HepG2 (cell line): ENCODE data around the gene PFKFB2. TPM values are rescaled to one million over a fixed set of nuclear protein-coding genes. Genes with fewer than 3 reads are reported as not detected.

Experiments used
- CHCHD3 ChIP-seq: sonication (generic); formaldehyde crosslinking; IDR thresholded peaks from 2 replicates; pipeline ENCODE4 v1.8.0; 2022; ENCODE audit warnings: mild to moderate bottlenecking, missing genetic modification reagents, moderate library complexity
- DBP ChIP-seq: sonication (generic); formaldehyde crosslinking; IDR thresholded peaks from 2 replicates; pipeline ENCODE4 v1.4.0; 2020; ENCODE audit warnings: missing genetic modification reagents; ENCODE audit errors: not compliant biosample characterization
- GATA4 ChIP-seq: sonication (generic); IDR thresholded peaks from 2 replicates; pipeline ENCODE4 v1.6.1; 2016; ENCODE audit warnings: antibody characterized with exemption, low read depth, borderline replicate concordance
- GMEB1 ChIP-seq: sonication (generic); formaldehyde crosslinking; IDR thresholded peaks from 2 replicates; pipeline ENCODE4 v1.5.1; 2020; ENCODE audit warnings: missing genetic modification reagents, mild to moderate bottlenecking, borderline replicate concordance
- HDAC1 ChIP-seq: sonication (generic); formaldehyde crosslinking; IDR thresholded peaks from 2 replicates; pipeline ENCODE4 v1.5.1; 2020; ENCODE audit warnings: mild to moderate bottlenecking, missing genetic modification reagents
- HNRNPL ChIP-seq: fragments of 200-400 bp; formaldehyde crosslinking; IDR thresholded peaks from 2 replicates; pipeline ENCODE4 v1.6.1; 2017; ENCODE audit warnings: mild to moderate bottlenecking, low read depth, low read length
- KDM2A ChIP-seq: sonication (generic); formaldehyde crosslinking; IDR thresholded peaks from 2 replicates; pipeline ENCODE4 v1.4.0; 2020; ENCODE audit warnings: low read depth, missing genetic modification reagents, borderline replicate concordance
- KDM4B ChIP-seq: sonication (generic); formaldehyde crosslinking; IDR thresholded peaks from 2 replicates; pipeline ENCODE4 v1.4.0; 2020; ENCODE audit warnings: missing genetic modification reagents
- KDM6A ChIP-seq: IDR thresholded peaks from 2 replicates; pipeline ENCODE4 v1.6.1; 2016; ENCODE audit warnings: low read depth
- MAFG ChIP-seq: sonication (generic); formaldehyde crosslinking; IDR thresholded peaks from 2 replicates; pipeline ENCODE4 v1.5.1; 2020; ENCODE audit warnings: mild to moderate bottlenecking, missing genetic modification reagents
- MAZ ChIP-seq, 2 experiments: sonication (generic) in 1 of 2; formaldehyde crosslinking in 1 of 2; IDR thresholded peaks; 2 replicates each; pipeline versions ENCODE4 v1.5.0 to v1.6.1; 2012 to 2020; ENCODE audit warnings: low read depth in 2 of 2, mild to moderate bottlenecking in 2 of 2, borderline replicate concordance in 1 of 2, improper control_type of control experiment in 1 of 2, low read length in 1 of 2, missing genetic modification reagents in 1 of 2, moderate library complexity in 1 of 2
- MED13 ChIP-seq: sonication (generic); formaldehyde crosslinking; IDR thresholded peaks from 2 replicates; pipeline ENCODE4 v1.5.0; 2020; ENCODE audit warnings: missing genetic modification reagents
- NFYB ChIP-seq: sonication (generic); formaldehyde crosslinking; IDR thresholded peaks from 2 replicates; pipeline ENCODE4 v1.4.0; 2020; ENCODE audit warnings: missing genetic modification reagents
- NRL ChIP-seq: sonication (generic); formaldehyde crosslinking; IDR thresholded peaks from 2 replicates; pipeline ENCODE4 v1.5.0; 2020; ENCODE audit warnings: missing genetic modification reagents, mild to moderate bottlenecking, moderate library complexity, borderline replicate concordance
- RBM22 ChIP-seq: fragments of 200-400 bp; formaldehyde crosslinking; optimal IDR thresholded peaks from 2 replicates; pipeline ENCODE3; 2017; ENCODE audit warnings: mild to moderate bottlenecking, low read length, moderate library complexity
- RFX3 ChIP-seq: IDR thresholded peaks from 2 replicates; pipeline ENCODE4 v1.6.1; 2016; ENCODE audit warnings: missing biosample characterization, missing genetic modification reagents
- SALL2 ChIP-seq: sonication (generic); formaldehyde crosslinking; IDR thresholded peaks from 2 replicates; pipeline ENCODE4 v1.8.1; 2023; ENCODE audit warnings: mild to moderate bottlenecking, missing genetic modification reagents, inconsistent platforms
- STAG1 ChIP-seq: sonication (generic); formaldehyde crosslinking; IDR thresholded peaks from 2 replicates; pipeline ENCODE4 v1.4.0; 2020; ENCODE audit warnings: missing genetic modification reagents
- THAP9 ChIP-seq: sonication (generic); formaldehyde crosslinking; IDR thresholded peaks from 2 replicates; pipeline ENCODE4; 2020; ENCODE audit warnings: missing genetic modification reagents, mild to moderate bottlenecking, borderline replicate concordance
- YY1 ChIP-seq: IDR thresholded peaks from 2 replicates; pipeline ENCODE4 v1.6.1; 2011; ENCODE audit warnings: low read length, low read depth, moderate library complexity, mild to moderate bottlenecking; ENCODE audit not compliant: insufficient read depth, insufficient replicate concordance
- ZEB1 ChIP-seq: IDR thresholded peaks from 2 replicates; pipeline ENCODE4 v1.6.1; 2012; ENCODE audit warnings: mild to moderate bottlenecking, low read depth, inconsistent platforms; ENCODE audit not compliant: insufficient replicate concordance
- ZNF3 ChIP-seq: IDR thresholded peaks from 2 replicates; pipeline ENCODE4 v1.7.0; 2017; ENCODE audit warnings: inconsistent platforms
- ZNF343 ChIP-seq: sonication (generic); formaldehyde crosslinking; IDR thresholded peaks from 2 replicates; pipeline ENCODE4 v1.4.0; 2020; ENCODE audit warnings: mild to moderate bottlenecking, missing genetic modification reagents
- ZNF776 ChIP-seq: sonication (generic); formaldehyde crosslinking; IDR thresholded peaks from 2 replicates; pipeline ENCODE4 v1.4.0; 2020; ENCODE audit warnings: mild to moderate bottlenecking, missing genetic modification reagents
- polyA plus RNA-seq, 8 experiments: library from polyadenylated mRNA; depleted of rRNA in 3 of 8; stranded (reverse) in 7 of 8; unstranded in 1 of 8; fragments of >200 nt; fragmentation: Illumina TruSeq in 4 of 8; extraction: Trizol in 4 of 8; gene quantifications; 2 replicates each; pipeline versions ENCODE4 v1.2.1 to v1.2.3, GENCODE V29; 2011 to 2016; ENCODE audit warnings: low read depth in 4 of 8, missing spikeins in 1 of 8, mixed read lengths in 1 of 8; ENCODE audit not compliant: insufficient read depth in 1 of 8
- total RNA-seq, 5 experiments: library from RNA; depleted of rRNA; stranded (reverse); fragments of >200 nt; fragmentation: Illumina TruSeq; extraction: Trizol; gene quantifications; 2 replicates each; pipeline ENCODE4 v1.2.3, GENCODE V29; 2016; ENCODE audit warnings: low read depth in 1 of 5

Gene PFKFB2
- total and polyA plus RNA-seq, 2 of the 13 experiments (the other 11 are each of a cell fraction or from before 2014, with no cell fraction given), result 4.6 to 10.6 TPM

DNA sequence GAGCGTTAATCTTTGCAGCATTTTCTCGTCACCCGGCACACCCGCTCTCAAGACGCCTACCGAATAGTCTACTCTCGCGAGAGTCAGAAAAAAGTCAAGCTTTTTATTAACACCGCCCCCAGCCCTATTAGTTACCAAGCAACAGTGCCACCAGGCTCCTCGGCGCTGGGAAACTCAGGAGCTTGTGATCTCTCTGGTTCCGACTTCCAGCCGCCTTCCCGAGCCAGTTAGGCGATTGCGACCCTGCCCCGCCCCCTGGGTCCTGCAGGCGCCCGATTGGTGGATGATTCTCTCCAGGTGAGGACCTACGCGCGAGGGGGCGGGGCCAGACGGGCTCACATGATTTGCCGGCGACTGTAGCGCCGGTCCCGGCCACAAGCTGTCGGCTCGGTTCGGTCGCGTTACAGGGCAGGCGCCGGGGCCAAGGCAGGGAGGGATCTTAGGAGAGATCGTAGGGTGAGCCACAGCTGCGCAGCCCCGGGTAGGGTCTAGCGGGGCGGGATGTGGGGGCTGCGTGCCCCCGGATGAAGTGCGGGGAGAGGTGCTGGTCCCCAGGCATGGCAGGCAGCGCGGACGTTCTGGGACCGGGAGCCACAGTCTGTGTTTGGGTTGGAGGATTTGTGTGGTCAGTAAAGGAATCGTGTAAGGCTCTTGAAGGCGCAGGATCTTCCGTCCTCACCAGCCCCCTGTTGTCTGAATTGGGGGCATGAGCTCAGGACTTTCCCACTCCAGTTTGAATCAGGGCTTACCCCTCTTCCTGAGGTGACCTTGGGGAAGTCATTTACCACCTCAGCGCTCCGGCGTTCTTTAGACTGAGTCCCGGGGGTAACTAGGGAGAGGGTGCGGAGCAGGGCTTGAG lies at the start of gene PFKFB2 (continued):
- TF ChIP-seq THAP9 (peak; percentile 45; the same call in 1 of the 2 replicates), GATA4 (no peak), MAZ (IDR thresholded peaks at IDR 0.05; ENCODE audit: borderline replicate concordance, low read depth, low read length) (peak; percentile 71; the same call in 1 of the 2 replicates), MAZ (CRISPR knock-in tag; IDR thresholded peaks at IDR 0.05; ENCODE audit: low read depth) (peak; percentile 33; the same call in 1 of the 2 replicates), DBP (no peak), ZNF776 (CRISPR knock-in tag) (no peak), STAG1 (CRISPR knock-in tag) (peak; percentile 9; the same call in 1 of the 2 replicates), CHCHD3 (no peak), KDM4B (CRISPR knock-in tag) (no peak), KDM6A (CRISPR knock-in tag) (no peak), GMEB1 (CRISPR knock-in tag) (peak; percentile 68; the same call in 1 of the 2 replicates), SALL2 (CRISPR knock-in tag) (0 out of 2 replicates have a peak, but pooled peaks have one; percentile 37), NFYB (CRISPR knock-in tag) (peak; percentile 75), ZNF3 (CRISPR knock-in tag) (no peak), HDAC1 (CRISPR knock-in tag) (peak; percentile 80), ZEB1 (peak; percentile 90), MED13 (CRISPR knock-in tag) (peak; percentile 69; the same call in 1 of the 2 replicates), KDM2A (CRISPR knock-in tag) (peak; percentile 60; the same call in 1 of the 2 replicates), HNRNPL (0 out of 2 replicates have a peak, but pooled peaks have one; percentile 22), NRL (CRISPR knock-in tag) (no peak; the same call in 1 of the 2 replicates), YY1 (peak; percentile 56), RBM22 (no peak), MAFG (CRISPR knock-in tag) (no peak), RFX3 (CRISPR knock-in tag) (peak; percentile 69), ZNF343 (CRISPR knock-in tag) (0 out of 2 replicates have a peak, but pooled peaks have one; percentile 51)
